GM12875 (cell line): Measurements from ENCODE around the gene ADORA2B.

ENCODE experiments used
- H3K4me3 ChIP-seq: one replicate; pipeline ENCODE4 v1.5.1; 2011; ENCODE audit warnings: low read depth, low read length, control low read depth
- TF ChIP-seq, protein P1 (sequence below): IDR thresholded peaks from 2 replicates; pipeline ENCODE4 v1.5.1; 2011; ENCODE audit warnings: low read depth, mild to moderate bottlenecking, control low read depth, inconsistent platforms, low read length, moderate library complexity, borderline replicate concordance; ENCODE audit not compliant: insufficient read depth

Gene ADORA2B

DNA sequence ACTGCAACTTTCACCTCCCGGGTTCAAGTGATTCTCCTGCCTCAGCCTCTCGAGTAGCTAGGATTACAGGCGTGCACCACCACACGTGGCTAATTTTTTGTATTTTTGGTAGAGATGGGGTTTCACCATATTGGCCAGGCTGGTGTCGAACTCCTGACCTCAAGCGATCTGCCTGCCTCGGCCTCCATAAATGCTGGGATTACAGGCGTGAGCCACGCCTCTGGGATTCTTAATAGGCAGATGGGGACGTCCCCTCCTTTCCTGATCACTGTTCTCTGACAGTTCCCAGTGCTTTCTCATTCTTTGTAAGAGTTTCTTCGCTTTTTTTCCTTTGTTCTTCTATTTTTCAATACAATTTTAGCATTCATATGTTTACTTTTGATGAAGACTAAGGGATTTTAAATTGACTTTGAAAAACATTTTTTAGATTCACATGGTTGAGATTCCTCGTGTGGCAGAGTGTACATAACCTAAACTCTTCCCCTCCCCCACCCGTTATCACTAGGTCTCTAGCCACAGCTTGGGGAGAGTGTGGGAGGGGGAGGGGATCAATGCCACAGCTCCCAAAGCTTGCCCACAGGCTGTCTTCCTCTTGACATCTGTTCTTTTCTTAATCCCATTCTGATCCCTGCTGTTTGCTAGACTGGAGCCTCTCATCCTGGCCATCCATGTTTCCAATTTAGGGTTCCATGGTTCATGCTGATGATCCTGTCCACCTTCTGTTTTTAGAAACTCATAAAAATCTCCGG, 11.0 kb downstream of the ADORA2B start:
- H3K4me3 ChIP-seq, result no peak overlapping the region
- TF ChIP-seq, protein P1, sequence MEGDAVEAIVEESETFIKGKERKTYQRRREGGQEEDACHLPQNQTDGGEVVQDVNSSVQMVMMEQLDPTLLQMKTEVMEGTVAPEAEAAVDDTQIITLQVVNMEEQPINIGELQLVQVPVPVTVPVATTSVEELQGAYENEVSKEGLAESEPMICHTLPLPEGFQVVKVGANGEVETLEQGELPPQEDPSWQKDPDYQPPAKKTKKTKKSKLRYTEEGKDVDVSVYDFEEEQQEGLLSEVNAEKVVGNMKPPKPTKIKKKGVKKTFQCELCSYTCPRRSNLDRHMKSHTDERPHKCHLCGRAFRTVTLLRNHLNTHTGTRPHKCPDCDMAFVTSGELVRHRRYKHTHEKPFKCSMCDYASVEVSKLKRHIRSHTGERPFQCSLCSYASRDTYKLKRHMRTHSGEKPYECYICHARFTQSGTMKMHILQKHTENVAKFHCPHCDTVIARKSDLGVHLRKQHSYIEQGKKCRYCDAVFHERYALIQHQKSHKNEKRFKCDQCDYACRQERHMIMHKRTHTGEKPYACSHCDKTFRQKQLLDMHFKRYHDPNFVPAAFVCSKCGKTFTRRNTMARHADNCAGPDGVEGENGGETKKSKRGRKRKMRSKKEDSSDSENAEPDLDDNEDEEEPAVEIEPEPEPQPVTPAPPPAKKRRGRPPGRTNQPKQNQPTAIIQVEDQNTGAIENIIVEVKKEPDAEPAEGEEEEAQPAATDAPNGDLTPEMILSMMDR, result no peak

DNA sequence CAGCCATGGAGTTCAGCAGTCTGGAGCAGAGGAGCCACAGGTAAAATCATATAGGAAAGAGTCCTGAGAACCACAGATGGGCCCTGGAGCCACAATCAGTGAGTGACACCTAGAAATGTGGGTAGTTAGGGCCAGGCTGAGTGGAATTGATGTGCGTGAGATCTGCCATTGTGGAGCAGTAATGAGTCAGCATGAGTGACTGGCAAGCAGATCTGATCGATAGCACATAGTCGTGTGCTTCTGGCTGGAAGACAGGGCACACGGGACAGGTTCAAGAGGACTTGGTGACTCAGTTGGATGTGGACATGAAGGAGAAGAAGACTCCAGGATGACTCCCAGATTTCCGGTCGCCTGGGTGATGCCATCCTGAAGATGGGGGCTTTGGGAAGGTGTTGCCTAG, 12.3 kb downstream of the ADORA2B start:
- H3K4me3 ChIP-seq, result no peak overlapping the region
- TF ChIP-seq, protein P1, result no peak

DNA sequence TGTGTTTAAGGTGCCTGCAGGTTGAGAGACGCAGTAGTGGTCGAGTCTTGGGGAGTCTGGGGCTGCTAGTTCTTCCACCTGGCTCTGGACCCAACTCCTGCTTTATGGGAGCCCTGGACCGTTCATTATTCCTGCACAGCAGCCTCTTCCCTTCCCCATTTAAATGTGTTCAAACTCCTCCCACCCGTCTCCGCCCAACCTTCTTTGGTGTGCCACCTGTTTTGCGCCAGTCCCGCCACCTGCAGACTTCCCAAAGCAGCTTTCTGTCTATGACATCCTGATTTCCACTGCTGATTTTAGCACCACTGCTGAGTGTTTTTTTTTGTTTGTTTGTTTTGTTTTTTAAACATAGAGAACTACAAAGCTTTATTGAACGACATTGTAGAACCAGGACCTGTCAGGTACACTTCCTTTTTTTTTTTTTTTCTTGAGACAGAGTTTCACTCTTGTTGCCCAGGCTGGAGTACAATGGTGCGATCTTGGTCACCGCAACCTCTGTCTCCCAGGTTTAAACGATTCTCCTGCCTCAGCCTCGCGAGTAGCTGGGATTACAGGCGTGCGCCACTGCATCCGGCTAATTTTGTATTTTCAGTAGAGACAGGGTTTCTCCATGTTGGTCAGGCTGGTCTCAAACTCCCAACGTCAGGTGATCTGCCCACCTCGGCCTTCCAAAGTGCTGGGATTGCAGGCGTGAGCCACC, 12.8 kb downstream of the ADORA2B start:
- TF ChIP-seq, protein P1, result no peak
- H3K4me3 ChIP-seq, result no peak overlapping the region

DNA sequence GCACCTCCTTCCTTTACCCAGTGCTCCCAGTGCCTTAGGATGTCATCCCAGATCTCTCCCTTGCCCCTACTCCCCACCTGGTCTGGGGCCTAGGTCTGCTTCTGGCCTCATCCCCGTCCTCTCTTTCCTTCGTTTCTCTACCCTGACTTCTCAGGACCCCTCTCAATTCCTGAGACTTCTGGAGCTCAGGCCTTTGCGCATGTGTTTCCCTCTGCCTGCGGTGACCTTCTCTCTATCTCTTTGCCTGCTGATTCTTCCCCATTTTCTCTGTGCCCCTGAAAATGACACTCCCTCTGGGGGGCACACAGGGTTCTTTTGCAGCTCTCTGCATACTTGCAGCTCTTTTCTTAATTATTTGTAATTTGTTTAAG, 13.5 kb downstream of the ADORA2B start:
- TF ChIP-seq, protein P1, result no peak
- H3K4me3 ChIP-seq, result no peak overlapping the region

DNA sequence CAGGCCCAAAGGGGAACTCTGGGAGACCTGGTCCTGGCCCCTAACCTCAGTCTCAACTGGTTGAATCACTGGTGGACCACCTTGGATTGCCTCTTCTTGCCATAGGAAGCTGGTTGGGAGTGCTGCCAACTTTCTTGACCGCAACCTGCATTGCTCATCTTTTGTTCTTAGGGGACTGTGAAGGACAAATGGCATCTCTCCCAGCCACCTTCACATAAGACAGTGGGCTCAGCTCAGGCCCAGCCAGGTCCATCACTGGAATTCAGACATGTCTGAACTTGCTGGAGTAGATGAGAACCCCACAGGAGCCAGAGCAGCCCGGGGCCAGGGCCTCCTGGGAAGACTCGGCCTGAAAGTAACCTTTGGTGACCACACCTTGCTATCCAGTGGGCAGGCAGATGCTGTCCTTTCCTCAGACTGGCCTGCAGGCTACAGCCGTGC, 18.8 kb downstream of the ADORA2B start:
- TF ChIP-seq, protein P1, result no peak
- H3K4me3 ChIP-seq, result no peak overlapping the region

DNA sequence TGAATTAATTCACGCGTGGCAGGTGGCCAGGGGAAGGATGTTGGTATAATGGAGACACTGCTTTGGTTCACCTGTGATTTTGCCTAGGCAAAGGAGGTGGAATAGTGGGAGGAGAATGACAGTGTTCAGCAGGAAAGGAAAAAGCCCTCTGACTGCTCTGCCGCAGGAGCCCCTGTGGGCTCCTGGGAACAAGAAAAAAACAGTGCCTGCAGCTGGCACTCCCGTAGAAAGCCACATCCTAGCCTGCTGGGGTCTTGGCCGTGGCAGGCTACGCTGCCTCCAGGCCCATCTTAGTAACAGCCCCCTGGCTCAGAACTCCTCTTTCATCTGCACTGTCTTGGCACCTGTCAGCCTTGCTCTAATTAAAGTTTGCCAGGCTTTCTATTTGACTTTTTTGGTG, 20.6 kb downstream of the ADORA2B start:
- TF ChIP-seq, protein P1, result no peak
- H3K4me3 ChIP-seq, result no peak overlapping the region
